HG02678 (cell line): ENCODE results near the gene BPIFB2.
"Not testable (repeated sequence)": the region's sequence is repeated elsewhere in the genome, so short reads cannot be mapped to it uniquely, and the experiment has no call there.

Experiments used
- ATAC-seq: cut with Tn5 transposase; IDR thresholded peaks from one replicate; pipeline ENCODE4 v1.9.1; 2021; ENCODE audit warnings: mild to moderate bottlenecking, moderate library complexity; ENCODE audit not compliant: unreplicated experiment

BPIFB2 gene

DNA sequence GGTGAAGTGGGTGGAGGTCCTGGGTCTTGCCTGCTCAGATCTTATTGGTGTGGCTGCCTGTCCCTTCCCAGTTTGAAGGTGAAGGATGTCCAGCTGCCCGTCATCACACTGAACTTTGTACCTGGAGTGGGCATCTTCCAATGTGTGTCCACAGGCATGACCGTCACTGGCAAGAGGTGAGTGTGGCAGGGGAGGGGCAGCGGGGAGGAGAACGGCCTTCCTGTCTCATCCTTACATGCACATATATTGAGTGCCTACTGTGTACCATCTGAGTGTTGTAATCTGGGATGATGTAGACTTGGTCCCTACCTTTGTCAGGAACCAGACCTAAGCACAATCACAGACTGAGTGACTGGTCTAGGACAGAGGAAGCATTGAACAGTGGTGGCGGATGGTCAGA is 26.6 kb downstream of the BPIFB2 start:
- ATAC-seq = no peak

- no peak for ATAC-seq
Observed at GRCh38 chr20:33034901-33035492, 27.5 kb downstream of the BPIFB2 start.

DNA sequence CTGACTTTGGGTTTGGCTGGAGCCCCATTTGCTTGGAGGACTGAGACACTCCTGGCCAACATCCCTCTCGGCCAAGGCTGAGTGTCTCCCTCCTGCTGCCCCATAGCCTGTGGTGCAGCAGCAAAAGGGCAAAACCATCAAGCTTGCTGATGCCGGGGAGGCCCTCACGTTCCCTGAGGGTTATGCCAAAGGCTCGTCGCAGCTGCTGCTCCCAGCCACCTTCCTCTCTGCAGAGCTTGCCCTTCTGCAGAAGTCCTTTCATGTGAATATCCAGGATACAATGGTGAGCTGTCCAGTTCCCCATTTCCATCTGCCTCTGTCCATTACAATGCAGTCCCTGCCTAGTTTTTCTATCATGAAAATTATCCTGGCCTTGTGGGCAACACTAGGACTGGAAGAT is 30.0 kb downstream of the BPIFB2 start:
- ATAC-seq = no peak

- ATAC-seq = no peak
Observed at GRCh38 chr20:33038243-33038642, 30.7 kb downstream of the BPIFB2 start.

DNA sequence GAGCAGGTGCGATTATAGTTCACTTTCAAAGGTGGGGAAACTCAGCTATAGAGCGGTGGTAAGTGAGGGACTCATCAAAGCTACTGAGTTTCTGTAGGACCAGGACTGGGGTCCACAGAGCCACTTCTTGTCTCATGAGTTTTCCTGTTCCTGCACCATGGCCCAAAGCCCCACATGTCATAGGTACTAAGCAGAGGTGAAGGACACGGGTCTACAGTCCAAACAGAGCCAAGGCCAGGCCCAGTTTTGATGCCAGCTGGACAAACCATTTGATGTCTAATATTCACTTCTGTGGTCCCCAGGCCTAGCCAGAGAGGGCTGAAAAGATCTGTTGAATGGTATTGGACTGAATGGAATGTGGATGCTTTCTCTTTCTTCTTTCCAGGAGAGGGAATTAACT is 34.9 kb downstream of the BPIFB2 start:
- ATAC-seq = no peak

- ATAC-seq = no peak
Observed at GRCh38 chr20:33042983-33043730, 35.7 kb downstream of the BPIFB2 start.

- no peak for ATAC-seq
Observed at GRCh38 chr20:33043731-33044181, 36.3 kb downstream of the BPIFB2 start.

- not testable (repeated sequence) for ATAC-seq
Observed at GRCh38 chr20:33045129-33045721, 37.7 kb downstream of the BPIFB2 start.

DNA sequence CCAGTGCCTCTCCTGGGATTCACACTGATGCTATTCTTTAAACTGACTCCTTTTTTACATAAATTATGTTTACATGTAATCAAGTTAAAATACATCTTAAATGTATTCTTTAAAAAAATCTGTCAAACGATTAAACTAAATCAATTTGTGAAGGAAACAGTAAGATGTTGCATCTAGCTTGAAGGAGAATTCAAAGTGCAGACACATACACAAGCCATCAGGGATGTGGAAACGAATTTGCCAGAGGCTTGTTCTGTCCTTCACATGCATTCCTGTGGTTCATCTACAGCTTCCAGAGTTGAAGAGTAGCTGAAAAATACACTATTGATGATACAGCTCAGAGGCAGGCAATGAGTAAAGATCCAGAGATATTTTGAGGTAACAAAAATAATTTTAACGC is 38.9 kb downstream of the BPIFB2 start:
- ATAC-seq = no peak

- no peak for ATAC-seq
Observed at GRCh38 chr20:33051333-33051732, 43.8 kb downstream of the BPIFB2 start.

DNA sequence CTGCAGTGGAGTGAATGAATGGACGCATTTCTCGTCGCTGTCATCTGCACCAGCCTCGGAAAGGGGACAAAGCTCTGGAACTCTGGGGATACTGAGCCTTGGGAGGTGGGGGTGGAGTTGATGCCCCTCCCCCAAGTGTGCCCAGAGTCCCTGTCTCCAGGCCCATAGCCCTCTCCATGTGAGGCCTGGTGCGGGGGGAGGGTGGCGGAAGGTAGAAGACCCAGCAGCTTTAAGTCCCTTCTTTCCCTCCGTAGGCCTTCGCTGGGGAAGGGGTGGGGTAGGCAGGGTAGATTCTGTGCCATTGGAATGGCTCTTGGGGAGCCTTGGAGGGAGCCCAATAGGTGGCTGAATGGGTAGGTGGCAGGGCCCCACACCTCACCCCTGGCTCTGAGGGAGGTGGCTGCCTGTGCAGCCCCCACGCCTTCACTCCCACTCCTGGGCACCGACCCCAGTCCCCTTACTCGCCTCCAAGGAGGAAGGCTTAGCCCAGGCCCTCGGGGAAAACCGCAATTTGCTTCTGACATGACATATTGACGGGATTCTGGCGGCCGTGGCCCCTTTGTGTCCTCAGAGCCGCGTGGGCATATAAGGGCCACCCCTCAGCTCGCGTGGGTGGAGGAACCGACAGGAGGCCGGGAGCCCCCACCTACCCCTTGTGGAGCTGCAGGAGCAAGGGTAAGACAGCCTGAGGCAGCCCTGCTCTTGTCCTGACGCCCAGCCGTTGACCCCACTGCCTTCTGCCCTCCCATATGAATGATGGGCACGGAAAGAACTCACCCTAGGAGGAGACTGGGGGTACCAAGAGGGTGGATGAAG is 46.0 kb downstream of the BPIFB2 start, which contains the start of gene BPIFB3:
BPIFB3 (plus strand) TSS at position 613 of the 816 bp plus-strand sequence. CDS start 1,533 bp downstream, outside the sequence.
- ATAC-seq = no peak

DNA sequence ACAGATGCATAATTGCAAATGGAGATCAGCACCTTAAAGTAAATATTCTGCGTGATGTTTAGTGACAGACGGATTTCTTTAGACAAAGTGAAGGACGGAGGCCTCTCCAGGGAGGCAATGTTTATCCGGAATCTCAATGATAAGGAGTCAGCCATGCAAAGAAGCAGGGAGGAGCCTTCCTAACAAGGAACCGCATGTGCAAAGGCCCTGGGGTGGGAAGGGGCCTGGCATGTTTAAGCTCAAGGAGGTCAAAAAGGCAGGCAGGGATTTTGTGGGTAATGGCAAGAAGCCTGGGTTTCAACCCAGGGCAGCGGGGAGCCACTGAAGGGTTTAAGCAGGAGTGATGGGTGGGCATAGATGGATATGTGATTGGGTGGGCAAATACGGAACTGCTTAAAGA is 46.9 kb downstream of the BPIFB2 start:
- ATAC-seq = no peak

DNA sequence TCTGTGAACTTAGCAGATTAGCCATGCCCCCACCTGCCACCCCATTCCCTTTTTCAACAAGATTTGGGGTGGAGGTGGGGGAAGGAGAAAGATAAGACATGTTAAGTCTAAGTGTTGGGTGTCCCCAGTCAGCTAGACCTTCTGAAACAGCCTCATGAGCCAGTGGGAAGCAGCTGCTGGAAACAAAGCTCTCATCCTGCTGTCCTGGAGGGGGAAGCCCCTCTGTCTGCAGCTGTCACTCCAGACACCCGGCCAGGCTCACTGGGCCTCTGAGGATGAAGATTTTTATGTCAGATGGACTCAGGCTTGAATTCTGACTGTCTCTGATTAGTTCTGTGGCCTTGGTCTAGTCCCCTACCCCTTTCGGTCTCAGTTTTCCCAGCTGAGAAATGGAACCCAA is 47.3 kb downstream of the BPIFB2 start:
- no peak for ATAC-seq

- no peak for ATAC-seq
Observed at GRCh38 chr20:33059136-33059535, 51.6 kb downstream of the BPIFB2 start.

- no peak for ATAC-seq
Observed at GRCh38 chr20:33059741-33060390, 52.4 kb downstream of the BPIFB2 start.

DNA sequence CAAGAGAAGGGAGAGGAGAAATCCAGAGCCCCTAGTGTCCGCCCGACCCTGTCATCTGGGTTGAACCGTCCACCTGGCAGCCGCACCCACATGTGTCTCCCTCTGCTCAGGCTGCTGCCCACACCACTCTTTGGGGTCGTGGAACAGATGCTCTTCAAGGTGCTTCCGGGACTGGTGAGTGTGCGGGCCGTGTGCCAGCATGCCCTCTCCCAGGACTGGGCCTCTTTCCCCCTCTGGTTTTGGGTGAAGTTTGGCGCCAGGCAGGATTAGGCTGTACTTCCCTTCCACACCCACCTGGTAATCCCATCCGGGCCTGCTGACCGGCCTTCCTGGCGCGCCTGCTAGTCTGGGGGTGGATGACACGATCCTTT is 54.1 kb downstream of the BPIFB2 start:
- no peak for ATAC-seq

- no peak for ATAC-seq
Observed at GRCh38 chr20:33062105-33062824, 54.8 kb downstream of the BPIFB2 start.

- ATAC-seq = no peak
Observed at GRCh38 chr20:33062825-33063149, 55.3 kb downstream of the BPIFB2 start.

- ATAC-seq = no peak
Observed at GRCh38 chr20:33063271-33063670, 55.8 kb downstream of the BPIFB2 start.

- ATAC-seq = no peak
Observed at GRCh38 chr20:33064572-33065287, 57.2 kb downstream of the BPIFB2 start.
